Activated T-cell treated with anti-CD3 and anti-CD28 coated beads, Interleukin-2, amount 50 U/mL, for 1 hour (primary cell): Measurements from ENCODE around the gene CCDC59.
"Not testable (repeated sequence)": the region's sequence is repeated elsewhere in the genome, so short reads cannot be mapped to it uniquely, and the experiment has no call there.

Experiments used
- DNase-seq: peaks from one replicate; pipeline ENCODE4 v3.0.0-alpha.2; 2020

Gene CCDC59, protein sequence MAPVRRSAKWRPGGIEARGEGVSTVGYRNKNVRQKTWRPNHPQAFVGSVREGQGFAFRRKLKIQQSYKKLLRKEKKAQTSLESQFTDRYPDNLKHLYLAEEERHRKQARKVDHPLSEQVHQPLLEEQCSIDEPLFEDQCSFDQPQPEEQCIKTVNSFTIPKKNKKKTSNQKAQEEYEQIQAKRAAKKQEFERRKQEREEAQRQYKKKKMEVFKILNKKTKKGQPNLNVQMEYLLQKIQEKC

DNA sequence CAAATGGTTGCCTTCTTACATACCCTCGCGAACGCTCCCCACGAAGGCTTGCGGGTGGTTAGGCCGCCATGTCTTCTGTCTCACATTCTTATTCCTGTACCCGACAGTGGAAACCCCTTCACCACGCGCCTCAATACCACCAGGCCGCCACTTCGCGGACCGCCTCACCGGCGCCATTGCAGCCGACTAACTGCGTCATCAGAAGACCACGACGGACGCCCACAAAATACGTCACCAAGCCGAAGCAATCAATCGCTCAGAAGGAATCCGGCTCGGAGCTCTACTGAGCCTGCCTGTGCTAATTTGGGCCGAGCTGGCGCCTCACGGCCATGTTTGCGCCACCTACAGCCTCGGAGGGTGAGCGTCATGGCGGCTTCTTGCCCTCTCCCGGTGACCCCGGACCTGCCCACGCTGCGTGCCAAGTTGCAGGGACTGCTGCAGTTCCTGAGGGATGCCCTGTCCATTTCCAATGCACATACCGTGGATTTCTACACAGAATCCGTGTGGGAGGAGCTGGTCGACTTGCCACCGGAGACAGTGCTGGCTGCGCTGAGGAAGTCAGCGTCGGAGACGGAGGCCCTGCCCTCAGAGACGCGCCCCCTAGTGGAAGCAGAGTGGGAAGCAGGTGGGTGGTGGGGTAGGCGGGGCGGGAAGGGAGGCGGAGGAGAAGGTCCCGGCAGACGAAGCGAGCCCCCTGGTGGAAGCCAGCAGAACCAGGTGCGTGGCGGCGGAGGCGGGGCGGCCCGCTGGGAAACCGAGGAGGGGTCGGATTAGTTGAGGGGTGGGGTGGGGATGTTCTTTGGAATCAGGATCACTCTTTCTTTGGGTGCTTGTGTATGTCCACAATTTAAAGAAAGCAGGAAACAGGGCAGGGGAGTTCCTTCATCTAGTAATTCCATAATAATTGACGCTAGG, at the start of gene CCDC59, which contains the start of gene METTL25:
Gene CCDC59, minus strand, starts transcription at position 188 of the 915 bp plus-strand sequence. Its CDS starts 11 bp downstream, at position 177.
Gene METTL25, plus strand, starts transcription at position 330 of the 915 bp plus-strand sequence. Its CDS starts 37 bp downstream, at position 367.
- peak; percentile 97 for DNase-seq

DNA sequence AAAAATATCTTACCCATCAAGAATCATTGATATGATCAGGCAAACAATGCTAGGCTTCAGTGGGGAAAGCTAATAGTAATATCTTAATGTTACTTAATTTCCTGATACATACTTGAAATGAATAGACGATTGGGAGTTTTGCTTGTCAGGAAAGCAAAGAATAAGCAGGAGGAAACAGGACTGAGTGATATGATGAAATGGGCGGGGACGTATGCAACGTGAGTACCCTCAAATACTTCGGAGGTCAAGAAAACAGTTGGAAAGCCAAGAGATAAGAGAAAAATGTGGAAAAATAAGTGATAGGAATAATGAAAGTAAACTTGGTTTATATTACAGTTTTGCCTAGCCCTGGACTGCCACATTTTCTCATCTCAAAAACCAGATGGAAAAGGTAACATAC, 49.3 kb upstream of the CCDC59 start:
- DNase-seq, result no peak

DNA sequence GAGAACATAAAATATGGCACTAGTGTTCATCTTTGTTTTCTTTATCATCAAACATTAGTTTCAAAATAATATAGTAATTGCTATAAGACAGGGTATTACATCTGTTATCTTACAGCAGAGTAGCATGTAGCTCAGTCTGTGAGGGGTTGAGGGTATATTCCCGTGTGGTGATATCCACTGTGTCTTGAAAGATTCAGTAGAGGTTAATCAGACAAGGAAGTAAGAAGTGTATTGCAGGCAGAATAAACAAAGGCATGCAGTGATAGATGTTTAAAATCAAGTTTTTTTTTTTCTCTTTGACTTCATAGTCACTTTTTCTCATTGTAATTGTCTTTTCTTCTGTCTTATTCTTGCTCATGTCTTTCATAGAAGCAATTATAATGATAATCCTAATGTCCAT, 48.5 kb upstream of the CCDC59 start:
- no peak for DNase-seq

DNA sequence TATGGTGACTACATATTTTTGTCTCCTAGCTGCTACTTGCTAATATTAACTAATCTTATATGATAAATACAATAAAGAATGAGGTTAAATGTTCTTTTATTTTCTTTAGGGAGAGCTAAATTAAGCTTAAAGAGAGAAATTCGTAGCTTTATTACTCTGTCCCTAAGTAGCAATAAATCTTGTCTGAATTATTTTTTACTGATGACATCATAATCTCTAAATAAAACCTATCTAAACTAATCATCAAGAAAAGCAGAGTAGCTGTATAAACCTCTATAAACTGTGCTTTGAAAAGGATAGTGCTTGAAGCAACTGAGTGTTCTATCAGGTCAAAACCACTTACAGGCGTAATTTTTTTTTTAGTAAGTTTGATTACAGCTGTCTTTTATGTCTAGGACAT, 42.6 kb upstream of the CCDC59 start:
- no peak for DNase-seq

DNA sequence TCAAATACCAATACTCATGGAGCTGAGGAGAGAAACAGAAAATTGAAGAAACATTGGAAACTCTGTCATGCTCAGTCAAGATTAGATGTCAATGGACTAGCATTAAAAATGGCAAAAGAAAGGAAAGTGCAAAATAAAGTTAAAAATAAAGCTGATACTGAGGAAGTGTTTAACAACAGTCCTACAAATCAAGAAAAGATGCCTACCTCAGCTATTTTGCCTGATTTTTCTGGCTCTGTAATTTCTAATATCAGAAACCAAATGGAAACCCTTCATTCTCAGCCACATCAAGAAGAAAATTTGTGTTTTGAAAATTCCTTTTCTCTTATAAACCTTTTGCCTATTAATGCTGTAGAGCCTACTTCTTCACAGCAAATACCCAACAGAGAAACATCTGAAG, 40.7 kb upstream of the CCDC59 start:
- no peak for DNase-seq

DNA sequence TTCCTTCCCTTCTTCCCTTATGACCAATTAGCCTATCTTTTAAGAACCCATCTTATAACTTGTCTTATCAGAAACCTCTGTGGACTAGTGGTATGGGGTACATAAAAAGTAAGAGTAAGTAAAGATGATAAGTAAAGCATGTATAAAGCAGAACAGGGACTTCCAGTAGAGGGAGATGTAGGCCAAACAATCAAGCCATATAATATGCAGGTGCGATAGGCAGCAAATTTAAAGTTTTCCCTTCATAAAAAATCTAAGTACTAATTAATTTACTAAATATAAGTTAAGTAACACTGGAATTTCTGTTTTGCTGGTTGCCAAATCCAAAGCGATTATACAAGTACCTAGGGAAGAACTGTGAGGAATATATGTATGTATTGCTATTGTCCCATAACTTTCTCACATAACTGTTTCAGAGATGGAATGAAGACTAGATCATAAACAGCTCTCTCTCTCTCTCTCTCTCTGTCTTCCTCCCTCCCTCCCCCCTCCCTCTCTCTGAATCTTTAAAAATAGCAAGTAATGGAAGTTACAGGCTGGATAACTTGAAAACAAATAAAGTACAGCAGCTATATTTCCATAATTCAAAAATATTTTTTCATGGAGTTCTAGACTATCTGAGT, 25.9 kb upstream of the CCDC59 start:
- DNase-seq, result no peak

DNA sequence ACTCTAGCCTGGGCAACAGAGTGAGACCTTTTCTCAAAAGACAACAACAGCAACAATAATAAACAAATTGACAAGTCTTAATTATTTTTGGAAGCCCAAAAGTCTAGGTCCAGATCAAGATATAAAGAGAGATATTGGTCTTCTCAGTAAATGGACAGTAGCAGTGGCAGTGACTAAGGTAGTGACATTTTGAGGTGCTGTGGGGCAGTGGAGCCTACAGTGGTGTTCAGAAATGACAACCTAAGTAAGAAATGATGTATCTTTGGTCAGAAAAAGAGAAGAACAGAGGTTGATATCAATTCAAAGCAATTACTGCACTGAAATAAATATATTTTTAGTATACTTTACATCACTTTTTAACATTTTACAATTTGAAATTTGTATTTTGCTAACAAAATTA, 20.8 kb upstream of the CCDC59 start:
- DNase-seq, result no peak

DNA sequence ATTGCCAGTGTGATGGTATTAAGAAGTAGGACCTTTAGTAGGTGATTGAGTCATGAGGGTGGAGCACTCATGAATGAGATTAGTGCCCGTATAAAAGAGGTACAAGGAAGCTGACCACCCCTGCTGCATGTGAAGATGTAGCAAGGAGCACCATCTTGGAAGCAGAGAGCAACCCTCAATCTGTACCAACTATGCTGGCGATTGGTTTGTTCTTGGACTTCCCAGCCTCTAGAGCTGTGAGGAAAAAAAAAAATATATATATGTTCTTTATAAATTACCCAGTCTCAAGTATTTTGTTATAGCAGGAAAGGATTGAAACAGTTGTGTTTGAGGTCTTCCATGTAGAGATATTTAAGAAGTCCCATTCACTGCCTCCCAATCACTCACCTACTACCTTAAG, 17.0 kb upstream of the CCDC59 start:
- DNase-seq, result no peak

DNA sequence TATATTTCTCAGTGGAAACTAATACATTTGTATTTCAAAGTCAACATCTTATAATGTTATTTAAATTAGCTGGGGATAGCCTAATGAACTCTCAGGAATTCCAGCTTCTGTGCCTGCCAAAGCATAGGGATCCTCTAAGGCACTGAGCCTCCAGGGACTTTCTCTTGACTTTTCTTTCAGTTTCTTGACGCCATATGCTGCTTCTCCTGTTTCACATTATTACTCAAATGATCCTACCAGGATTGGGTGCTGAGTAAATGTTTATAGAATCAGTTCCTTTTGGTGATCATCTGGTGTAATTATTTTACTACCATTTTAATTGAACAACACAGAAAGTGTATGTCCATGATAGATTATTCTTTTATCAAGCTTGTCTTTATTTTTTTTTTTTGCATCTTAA, 8.0 kb upstream of the CCDC59 start:
- DNase-seq, result no peak

DNA sequence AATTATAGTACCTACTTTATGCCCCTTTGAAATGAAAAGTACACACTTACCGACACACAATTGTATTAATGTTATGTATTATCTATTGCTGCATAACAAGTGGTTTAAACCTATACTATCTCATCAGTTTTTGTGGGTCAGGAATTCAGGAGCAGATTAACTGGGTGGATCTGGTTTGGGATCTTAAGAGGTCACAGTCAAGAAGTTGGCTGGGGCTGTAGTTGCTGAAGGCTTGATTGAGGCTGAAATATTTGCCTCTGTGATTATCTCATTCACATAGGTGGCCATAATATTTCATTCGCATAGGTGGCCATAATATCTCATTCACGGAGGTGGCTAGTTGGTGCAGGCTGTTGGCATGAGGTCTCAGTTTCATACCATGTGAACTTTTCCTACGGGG, 5.8 kb upstream of the CCDC59 start:
- no peak for DNase-seq

DNA sequence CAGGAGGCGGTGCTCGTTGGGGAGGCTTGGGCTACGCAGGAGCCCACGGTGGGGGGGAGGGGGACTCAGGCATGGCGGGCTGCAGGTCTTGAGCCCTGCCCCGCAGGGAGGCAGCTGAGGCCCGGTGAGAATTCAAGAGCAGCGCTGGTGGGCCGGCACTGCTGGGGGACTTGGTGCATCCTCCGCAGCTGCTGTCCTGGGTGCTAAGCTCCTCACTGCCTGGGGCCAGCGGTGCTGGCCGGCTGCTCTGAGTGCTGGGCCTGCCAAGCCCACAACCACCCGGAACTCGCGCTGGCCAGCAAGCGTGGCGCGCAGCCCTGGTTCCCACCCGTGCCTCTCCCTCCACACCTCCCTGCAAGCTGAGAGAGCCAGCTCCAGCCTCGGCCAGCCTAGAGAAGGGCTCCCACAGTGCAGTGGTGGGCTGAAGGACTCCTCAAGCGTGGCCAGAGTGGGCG, 3.3 kb upstream of the CCDC59 start:
- DNase-seq, result no peak

DNA sequence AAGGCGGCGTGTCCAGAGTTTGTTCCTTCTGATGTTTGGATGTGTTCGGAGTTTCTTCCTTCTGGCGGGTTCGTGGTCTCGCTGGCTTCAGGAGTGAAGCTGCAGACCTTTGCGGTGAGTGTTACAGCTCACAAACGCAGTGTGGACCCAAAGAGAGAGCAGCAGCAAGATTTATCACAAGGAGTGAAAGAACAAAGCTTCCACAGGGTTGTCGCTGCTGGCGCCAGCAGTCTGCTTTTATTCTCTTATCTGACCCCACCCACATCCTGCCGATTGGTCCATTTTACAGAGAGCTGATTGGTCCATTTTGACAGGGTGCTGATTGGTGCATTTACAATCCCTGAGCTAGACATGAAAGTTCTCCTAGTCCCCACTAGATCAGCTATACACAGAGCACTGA, 2.6 kb upstream of the CCDC59 start:
- not testable (repeated sequence) for DNase-seq

DNA sequence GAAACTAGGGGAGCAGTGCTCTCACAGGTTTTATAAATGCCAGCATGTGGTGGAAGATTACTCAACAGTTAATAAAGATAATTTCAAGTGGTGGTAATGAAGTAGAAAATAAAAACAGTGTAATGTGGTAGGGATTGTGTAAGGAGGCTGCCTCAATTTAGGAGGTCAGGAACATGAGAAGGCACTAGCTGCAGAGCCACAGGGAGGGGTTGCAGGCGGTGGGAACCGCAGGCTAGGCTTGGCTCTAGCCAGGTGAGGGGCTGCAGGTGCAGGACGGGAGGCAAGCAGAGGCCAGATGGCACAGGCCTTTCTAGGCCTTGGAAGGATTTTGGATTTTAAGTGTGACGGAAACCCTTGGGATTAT, 910 bp upstream of the CCDC59 start:
- DNase-seq, result no peak

DNA sequence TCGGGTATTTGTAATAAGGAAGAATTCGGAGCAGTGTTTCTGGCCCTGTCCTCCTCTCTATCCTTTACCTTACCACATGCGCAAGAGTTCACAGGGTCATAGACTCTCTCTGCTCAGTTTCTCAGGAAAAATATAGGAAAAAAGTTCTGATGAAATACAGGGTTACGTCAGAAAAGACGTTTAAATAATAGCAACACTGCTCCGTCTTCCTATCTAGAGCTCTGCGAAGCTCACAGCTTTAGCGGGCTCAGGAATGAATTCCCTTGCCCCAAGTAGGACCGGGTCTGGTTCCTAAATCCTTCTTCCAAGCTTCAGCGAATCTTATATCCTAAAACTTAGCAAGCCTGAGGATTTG, 365 bp downstream of the CCDC59 start:
- DNase-seq, result no peak

DNA sequence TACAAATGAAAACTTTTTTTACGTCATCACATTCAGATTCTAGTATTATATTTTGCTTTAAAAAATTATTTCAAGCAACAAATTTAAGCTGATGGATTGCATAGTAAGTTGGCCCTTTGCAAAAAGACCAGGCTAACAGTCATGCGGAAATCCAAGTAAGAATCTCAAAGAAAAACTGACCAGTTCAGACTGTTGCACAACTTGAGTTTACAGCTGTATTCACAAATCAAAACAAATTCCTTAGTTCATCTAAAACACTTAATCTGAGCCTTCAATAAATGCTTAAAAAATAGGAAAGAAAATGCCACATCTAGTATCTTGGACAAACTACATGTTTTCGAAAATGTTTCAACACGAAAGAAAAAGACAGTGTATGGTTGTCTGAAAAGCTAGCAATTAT, 847 bp downstream of the CCDC59 start:
- DNase-seq, result no peak

DNA sequence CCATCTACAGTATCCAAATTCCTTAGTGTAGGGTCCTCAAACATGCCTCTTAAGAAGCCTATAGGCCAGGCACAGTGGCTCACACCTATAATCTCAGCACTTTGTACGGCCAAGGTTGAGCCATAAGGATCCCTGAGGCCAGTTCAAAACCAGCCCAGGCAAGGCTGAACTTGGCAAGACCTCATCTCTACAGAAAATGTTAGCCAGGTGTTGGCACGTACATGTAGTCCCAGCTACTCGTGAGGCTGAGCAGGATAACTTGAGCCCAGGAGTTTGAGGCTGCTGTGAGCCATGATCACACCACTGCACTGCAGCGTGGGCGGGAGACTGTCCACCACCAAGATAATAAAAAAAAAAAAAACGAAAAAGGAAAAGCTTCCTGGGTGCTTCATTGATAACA, 6.8 kb downstream of the CCDC59 start:
- no peak for DNase-seq

DNA sequence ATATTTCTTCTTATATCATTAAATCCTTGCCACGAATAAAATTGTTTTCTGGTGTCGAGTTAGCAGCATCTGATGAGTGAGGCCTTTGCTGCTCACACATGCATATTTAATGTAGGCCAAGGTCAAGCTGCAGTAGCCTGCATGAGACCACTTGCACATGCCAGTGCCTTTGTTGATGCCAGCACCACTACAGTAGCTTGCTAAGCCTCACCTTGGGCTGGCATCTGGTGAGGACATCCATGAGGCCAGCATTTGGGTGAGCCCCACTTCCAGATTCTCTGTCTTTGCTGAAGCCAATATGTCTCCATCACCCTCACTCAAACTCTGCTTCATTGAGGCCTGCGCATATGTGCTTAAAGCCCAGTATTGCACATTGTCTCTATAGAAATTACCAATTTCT, 8.0 kb downstream of the CCDC59 start:
- DNase-seq, result no peak

DNA sequence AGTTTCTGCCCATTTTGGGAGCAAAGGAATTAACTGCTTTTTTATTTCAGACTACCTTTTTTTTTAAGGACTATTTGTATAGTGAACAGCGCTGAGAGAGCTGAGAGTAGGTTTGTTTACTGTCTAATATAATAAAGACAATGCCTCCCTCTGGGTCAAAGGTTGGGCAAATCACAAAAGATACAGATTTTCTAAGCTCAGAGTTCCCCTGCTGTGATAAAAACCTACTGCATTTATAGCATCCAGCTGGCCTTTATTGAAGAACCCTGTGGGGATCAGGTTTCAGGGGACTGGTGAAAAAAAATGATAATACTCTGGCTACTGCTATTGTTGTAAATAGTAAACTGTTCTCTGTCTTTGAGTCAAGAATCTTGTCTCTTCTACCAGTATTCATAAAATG, 28.7 kb downstream of the CCDC59 start:
- no peak for DNase-seq

DNA sequence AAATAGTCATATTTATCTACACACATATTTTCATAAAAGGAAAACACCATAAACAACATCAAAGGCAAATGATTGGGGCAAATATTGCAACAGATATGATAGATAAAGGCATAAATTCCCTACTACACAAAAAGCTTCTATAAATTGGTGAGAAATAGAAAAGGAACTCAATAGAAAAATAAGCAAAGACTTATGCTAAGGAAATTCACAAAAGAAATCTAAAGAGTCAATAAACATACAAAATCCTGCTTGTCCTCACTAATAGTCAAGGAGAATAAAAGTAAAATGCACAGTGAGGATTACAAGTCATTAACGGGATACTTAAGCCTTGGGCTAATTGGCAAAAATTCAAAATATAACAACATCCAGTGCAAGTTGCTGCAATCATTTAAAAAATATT, 30.3 kb downstream of the CCDC59 start:
- DNase-seq, result no peak

DNA sequence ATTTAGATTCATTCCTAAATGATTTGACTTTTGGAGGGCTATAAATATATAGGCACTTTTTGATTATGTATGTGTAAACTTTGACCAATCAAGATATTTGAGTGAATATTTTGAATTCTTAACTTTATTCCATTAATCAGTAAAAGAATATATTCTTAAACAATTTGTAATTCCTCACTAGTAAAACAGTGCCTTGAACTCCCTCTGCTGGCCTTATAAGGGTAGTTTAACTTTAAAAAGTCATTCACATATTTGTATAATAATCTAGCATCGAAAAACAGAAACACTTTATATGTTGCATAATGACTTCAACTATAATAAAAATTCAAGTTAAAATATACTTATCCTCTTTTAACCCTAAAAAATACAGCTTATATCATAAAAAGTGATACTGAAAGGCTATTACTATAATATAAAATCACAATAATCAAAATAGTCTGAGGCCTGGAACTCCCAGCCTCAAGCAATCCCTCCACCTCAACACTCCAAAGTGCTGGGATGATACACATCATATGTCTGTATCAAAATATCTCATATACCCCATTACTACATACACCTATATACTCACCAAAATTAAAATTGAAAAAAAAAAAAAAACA, 31.2 kb downstream of the CCDC59 start:
- DNase-seq, result no peak

DNA sequence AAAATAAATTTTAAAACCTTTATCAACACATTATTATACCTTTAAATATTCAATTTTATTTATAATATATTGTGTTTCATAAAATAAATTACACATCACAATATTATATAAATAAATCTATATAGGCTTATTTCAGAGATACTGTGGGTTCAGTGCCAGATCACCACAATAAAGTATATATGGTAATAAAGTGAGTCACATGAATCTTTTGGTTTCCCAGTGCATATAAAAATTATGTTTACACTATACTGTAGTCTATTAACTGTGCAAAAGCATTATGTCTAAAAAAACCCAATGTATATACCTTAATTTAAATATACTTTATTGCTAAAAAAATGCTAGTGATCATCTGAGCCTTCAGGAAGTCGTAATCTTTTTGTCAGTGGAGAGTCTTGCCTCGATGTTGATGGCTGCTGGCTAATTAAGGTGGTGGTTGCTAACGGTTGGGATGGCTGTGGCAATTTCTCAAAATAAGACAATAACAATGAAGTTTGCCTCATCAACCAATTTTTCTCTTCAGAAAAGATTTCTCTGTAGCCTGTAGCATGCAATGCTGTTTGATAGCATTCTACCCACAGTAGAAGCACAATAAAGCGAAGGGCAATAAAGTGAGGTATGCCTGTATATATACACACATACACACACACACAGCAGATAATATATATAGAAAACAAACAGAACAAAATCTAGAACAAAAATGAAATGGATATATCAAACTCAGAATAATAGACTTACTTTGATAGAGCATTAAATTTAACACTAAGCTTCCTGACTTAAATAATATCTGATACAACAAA, 32.4 kb downstream of the CCDC59 start:
- no peak for DNase-seq

DNA sequence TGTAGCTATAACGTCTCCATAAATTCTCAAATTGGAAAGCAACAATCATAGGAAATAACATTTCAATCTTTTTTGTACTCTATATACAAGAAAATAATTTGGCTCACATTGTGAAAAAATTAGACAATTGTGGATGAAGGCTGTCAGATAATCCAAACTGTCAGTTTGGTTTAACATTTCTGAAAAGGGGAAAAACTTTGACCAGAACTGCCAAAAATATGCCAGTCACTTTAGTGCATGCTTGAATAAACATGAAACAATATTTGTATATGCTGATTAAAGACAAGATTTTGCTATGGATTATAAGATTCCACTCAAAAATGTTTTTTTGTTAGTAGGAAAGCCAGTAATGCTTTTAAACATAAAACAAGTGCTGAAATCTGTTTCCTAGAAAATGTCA, 38.9 kb downstream of the CCDC59 start:
- DNase-seq, result no peak
